Astrocyte (in vitro differentiated cells and primary cell): ENCODE data around the gene CEP63. TPM values are rescaled to one million over a fixed set of nuclear protein-coding genes. Genes with fewer than 3 reads are reported as not detected.

Experiments used
- DNase-seq: peaks from one replicate; pipeline ENCODE4 v3.0.0-alpha.2; 2010; ENCODE audit warnings: low read depth
- FAIRE-seq: peaks from 2 replicates; lab custom pipeline; 2011; peaks lifted over from hg19 to GRCh38; lab: Jason Lieb, UNC
- H2AFZ ChIP-seq: 2 replicates; pipeline ENCODE4 v1.6.0; 2012; ENCODE audit warnings: low read depth, low read length, inconsistent platforms
- H3K27ac ChIP-seq: 2 replicates; pipeline ENCODE4 v1.5.1; 2011; ENCODE audit warnings: low read depth, low read length, inconsistent platforms
- H3K27me3 ChIP-seq: 2 replicates; pipeline ENCODE4 v1.6.0; 2011; ENCODE audit warnings: low read length, inconsistent platforms; ENCODE audit not compliant: insufficient read depth
- H3K36me3 ChIP-seq: 2 replicates; pipeline ENCODE4 v1.5.1; 2011; ENCODE audit warnings: low read length, inconsistent platforms; ENCODE audit not compliant: insufficient read depth
- H3K4me1 ChIP-seq: 2 replicates; pipeline ENCODE4 v1.5.1; 2011; ENCODE audit warnings: low read length, inconsistent platforms; ENCODE audit not compliant: insufficient read depth
- H3K4me2 ChIP-seq: 2 replicates; pipeline ENCODE4 v1.6.0; 2012; ENCODE audit warnings: low read length, inconsistent platforms
- H3K4me3 ChIP-seq: 2 replicates; pipeline ENCODE4 v1.5.1; 2011; ENCODE audit warnings: low read depth, mild to moderate bottlenecking, low read length, inconsistent platforms; ENCODE audit not compliant: insufficient read depth
- H3K79me2 ChIP-seq: 2 replicates; pipeline ENCODE4 v1.6.0; 2012; ENCODE audit warnings: mild to moderate bottlenecking, low read length, inconsistent platforms; ENCODE audit not compliant: insufficient read depth
- H3K9ac ChIP-seq: 2 replicates; pipeline ENCODE4 v1.6.0; 2012; ENCODE audit warnings: mild to moderate bottlenecking, low read length, inconsistent platforms
- H3K9me3 ChIP-seq: 2 replicates; pipeline ENCODE4 v1.5.1; 2012; ENCODE audit warnings: low read depth, mild to moderate bottlenecking, low read length, inconsistent platforms; ENCODE audit not compliant: insufficient read depth
- H4K20me1 ChIP-seq: 2 replicates; pipeline ENCODE4 v1.6.0; 2012; ENCODE audit warnings: low read length, inconsistent platforms; ENCODE audit not compliant: insufficient read depth
- H3K27ac Mint-ChIP-seq: one replicate; pipeline ENCODE4 v1.8.0; 2021; ENCODE audit warnings: mild to moderate bottlenecking, mixed read lengths; ENCODE audit not compliant: unreplicated experiment
- H3K27me3 Mint-ChIP-seq: one replicate; pipeline ENCODE4 v1.8.0; 2021; ENCODE audit warnings: low read depth, mixed read lengths; ENCODE audit not compliant: unreplicated experiment
- H3K36me3 Mint-ChIP-seq: one replicate; pipeline ENCODE4 v1.8.0; 2021; ENCODE audit warnings: low read depth, mixed read lengths; ENCODE audit not compliant: unreplicated experiment
- H3K4me1 Mint-ChIP-seq: one replicate; pipeline ENCODE4 v1.8.0; 2021; ENCODE audit warnings: low read depth, mixed read lengths; ENCODE audit not compliant: unreplicated experiment
- H3K4me3 Mint-ChIP-seq: one replicate; pipeline ENCODE4 v1.8.0; 2021; ENCODE audit warnings: mild to moderate bottlenecking, moderate library complexity, mixed read lengths; ENCODE audit not compliant: unreplicated experiment
- H3K9me3 Mint-ChIP-seq: one replicate; pipeline ENCODE4 v1.8.0; 2021; ENCODE audit warnings: mild to moderate bottlenecking, mixed read lengths; ENCODE audit not compliant: unreplicated experiment
- CTCF ChIP-seq: IDR thresholded peaks from 2 replicates; pipeline ENCODE4 v1.5.1; 2011; ENCODE audit warnings: low read depth, mild to moderate bottlenecking, inconsistent platforms, low read length, moderate library complexity; ENCODE audit not compliant: insufficient read depth
- EZH2 ChIP-seq: IDR thresholded peaks from 2 replicates; pipeline ENCODE4 v1.6.1; 2012; ENCODE audit warnings: mild to moderate bottlenecking, low read length, inconsistent platforms; ENCODE audit not compliant: insufficient read depth
- total RNA-seq: library from RNA; stranded (reverse); gene quantifications from 2 replicates; pipeline ENCODE4 v1.2.1, GENCODE V29; 2021

The CEP63 gene
- total RNA-seq, 1 donor from 2014 or later = 21.3 TPM

DNA sequence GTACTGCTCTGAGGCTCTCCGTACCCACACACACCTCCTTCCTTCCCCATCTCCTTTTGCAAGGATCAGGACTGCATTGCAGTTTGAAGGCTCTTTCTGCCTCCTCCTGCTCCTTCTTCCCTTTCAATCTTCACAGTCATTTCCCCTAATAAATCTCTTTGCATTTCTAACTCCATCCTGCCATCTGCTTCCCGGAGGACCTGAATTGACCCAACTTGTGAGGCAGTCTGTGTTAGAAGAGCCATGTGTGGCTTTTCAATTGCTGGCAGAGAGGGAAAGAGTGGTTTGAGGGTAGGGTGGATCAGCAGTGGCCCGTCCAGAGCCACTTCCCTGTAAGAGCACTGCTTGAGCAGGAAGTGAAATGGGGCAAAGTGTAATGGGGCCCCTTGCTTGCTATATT is 35.9 kb upstream of the CEP63 start:
- Histone ChIP-seq H2AFZ (no peak overlapping the region), H4K20me1 (no peaks in the 10 kb centered on the region), H3K4me3 (no peak overlapping the region), H3K36me3 (no peaks in the 10 kb centered on the region), H3K9ac (no peak overlapping the region), H3K79me2 (no peaks in the 10 kb centered on the region), H3K9me3 (no peaks in the 10 kb centered on the region), H3K4me2 (no peak overlapping the region), H3K27me3 (no peaks in the 10 kb centered on the region), H3K4me1 (peaks cover 19% of the 10 kb centered on the region), H3K27ac (no peak overlapping the region)
- Mint-ChIP-seq H3K36me3 (peaks cover 2% of the 10 kb centered on the region), H3K27ac (no peak overlapping the region), H3K4me3 (no peak overlapping the region), H3K4me1 (peaks cover 27% of the 10 kb centered on the region), H3K9me3 (peaks cover 5% of the 10 kb centered on the region), H3K27me3 (no peaks in the 10 kb centered on the region)
- FAIRE-seq (no peak), DNase-seq (no peak)
- TF ChIP-seq EZH2 = no peak
- no peak for TF ChIP-seq CTCF

GRCh38 chr3:134453631-134454030 is 32.2 kb upstream of the CEP63 start:
- no peak overlapping the region for H3K9ac ChIP-seq
- no peaks in the 10 kb centered on the region for H4K20me1 ChIP-seq
- H3K4me3 Mint-ChIP-seq = no peak overlapping the region
- H3K27ac ChIP-seq = no peak overlapping the region
- H3K36me3 ChIP-seq = no peaks in the 10 kb centered on the region
- H3K36me3 Mint-ChIP-seq = no peaks in the 10 kb centered on the region
- H3K79me2 ChIP-seq = no peaks in the 10 kb centered on the region
- TF ChIP-seq EZH2 = no peak
- peak; percentile 14 for TF ChIP-seq CTCF
- H3K4me1 Mint-ChIP-seq = peaks cover 11% of the 10 kb centered on the region
- no peak overlapping the region for H3K4me3 ChIP-seq
- no peak overlapping the region for H3K4me2 ChIP-seq
- H2AFZ ChIP-seq = no peak overlapping the region
- peaks cover 1% of the 10 kb centered on the region for H3K9me3 Mint-ChIP-seq
- no peak for FAIRE-seq
- H3K4me1 ChIP-seq = no peaks in the 10 kb centered on the region
- no peak for DNase-seq
- H3K27ac Mint-ChIP-seq = no peak overlapping the region
- H3K27me3 Mint-ChIP-seq = no peaks in the 10 kb centered on the region
- H3K9me3 ChIP-seq = no peaks in the 10 kb centered on the region
- no peaks in the 10 kb centered on the region for H3K27me3 ChIP-seq

GRCh38 chr3:134457376-134458074 is 28.3 kb upstream of the CEP63 start:
- no peak overlapping the region for H3K9ac ChIP-seq
- peaks cover 21% of the 10 kb centered on the region for H3K4me1 ChIP-seq
- FAIRE-seq (no peak), DNase-seq (no peak)
- H3K27ac ChIP-seq = no peak overlapping the region
- Mint-ChIP-seq H3K27me3 (no peaks in the 10 kb centered on the region), H3K9me3 (peaks cover 1% of the 10 kb centered on the region), H3K4me3 (no peak overlapping the region), H3K4me1 (peaks cover 14% of the 10 kb centered on the region), H3K27ac (no peak overlapping the region), H3K36me3 (no peaks in the 10 kb centered on the region)
- H3K36me3 ChIP-seq = no peaks in the 10 kb centered on the region
- no peak overlapping the region for H3K4me2 ChIP-seq
- no peaks in the 10 kb centered on the region for H3K9me3 ChIP-seq
- H3K27me3 ChIP-seq = no peaks in the 10 kb centered on the region
- no peaks in the 10 kb centered on the region for H3K79me2 ChIP-seq
- TF ChIP-seq EZH2 = no peak
- no peak for TF ChIP-seq CTCF
- no peaks in the 10 kb centered on the region for H4K20me1 ChIP-seq
- H3K4me3 ChIP-seq = no peak overlapping the region
- peak overlapping the region; percentile 11 for H2AFZ ChIP-seq
